IPS DF 6.9 (cell line): ENCODE results near the gene CCNF.
A peak's percentile ranks its signal among the peaks of the same experiment; 100 is the strongest.

Source experiments
- DNase-seq: peaks from one replicate; pipeline ENCODE4 v3.0.0-alpha.2; 2013; ENCODE audit warnings: low read depth, low spot score
- H3K27ac ChIP-seq: one replicate; pipeline ENCODE4 v1.5.1; 2013; ENCODE audit warnings: low read length, control low read depth
- H3K27me3 ChIP-seq: 2 replicates; pipeline ENCODE4 v1.6.1; 2013; ENCODE audit warnings: mild to moderate bottlenecking, low read length; ENCODE audit not compliant: control insufficient read depth, insufficient read depth
- H3K36me3 ChIP-seq: 2 replicates; pipeline ENCODE4 v1.6.1; 2013; ENCODE audit warnings: low read length; ENCODE audit not compliant: control insufficient read depth, insufficient read depth
- H3K4me1 ChIP-seq: 2 replicates; pipeline ENCODE4 v1.6.1; 2013; ENCODE audit warnings: low read length; ENCODE audit not compliant: control insufficient read depth, insufficient read depth
- H3K4me3 ChIP-seq: 2 replicates; pipeline ENCODE4 v1.5.1; 2013; ENCODE audit warnings: mild to moderate bottlenecking, low read length
- H3K9me3 ChIP-seq: 2 replicates; pipeline ENCODE4 v1.6.1; 2013; ENCODE audit warnings: low read length, inconsistent platforms; ENCODE audit not compliant: control insufficient read depth, insufficient read depth
- WGBS: extraction: QIAGEN DNeasy Blood & Tissue Kit; methylation state at CpG from one replicate; pipeline ENCODE4 v1.1.7; 2013; ENCODE audit warnings: mixed read lengths, missing lambda C conversion rate; ENCODE audit not compliant: insufficient read length, insufficient coverage; 5-methylcytosine and 5-hydroxymethylcytosine counted together

The CCNF gene

GRCh38 chr16:2466667-2467527 lies 37.6 kb downstream of the CCNF start:
- Histone ChIP-seq H3K4me3 (no peak overlapping the region), H3K9me3 (no peaks in the 10 kb centered on the region), H3K27me3 (peaks cover 12% of the 10 kb centered on the region), H3K36me3 (peaks cover 6% of the 10 kb centered on the region), H3K27ac (no peak overlapping the region), H3K4me1 (peaks cover 19% of the 10 kb centered on the region)
- no CpG with 5 or more reads among the region's 29 CpGs for WGBS
- no peak for DNase-seq

- H3K4me1 ChIP-seq = peaks cover 19% of the 10 kb centered on the region
- no peaks in the 10 kb centered on the region for H3K9me3 ChIP-seq
- peaks cover 2% of the 10 kb centered on the region for H3K36me3 ChIP-seq
- H3K27ac ChIP-seq = no peak overlapping the region
- H3K27me3 ChIP-seq = peaks cover 13% of the 10 kb centered on the region
- DNase-seq = no peak
- peak overlapping the region; percentile 39; the same call in 1 of the 2 replicates for H3K4me3 ChIP-seq
- no CpG with 5 or more reads among the region's 80 CpGs for WGBS
These were observed 38.4 kb downstream of the CCNF start for GRCh38 chr16:2467528-2468232.

GRCh38 chr16:2468233-2468724 lies 39.0 kb downstream of the CCNF start:
- Histone ChIP-seq H3K27me3 (peaks cover 16% of the 10 kb centered on the region), H3K36me3 (no peaks in the 10 kb centered on the region), H3K4me1 (peaks cover 21% of the 10 kb centered on the region), H3K27ac (no peak overlapping the region), H3K9me3 (no peaks in the 10 kb centered on the region), H3K4me3 (peak overlapping the region; percentile 39; the same call in 1 of the 2 replicates)
- DNase-seq = no peak
- WGBS = no CpG with 5 or more reads among the region's 38 CpGs

- no peak for DNase-seq
- Histone ChIP-seq H3K4me1 (peaks cover 23% of the 10 kb centered on the region), H3K4me3 (peak overlapping the region; percentile 39; the same call in 1 of the 2 replicates), H3K36me3 (no peaks in the 10 kb centered on the region), H3K9me3 (no peaks in the 10 kb centered on the region), H3K27me3 (peaks cover 17% of the 10 kb centered on the region), H3K27ac (no peak overlapping the region)
- WGBS = no CpG with 5 or more reads among the region's 14 CpGs
These were observed 39.6 kb downstream of the CCNF start for GRCh38 chr16:2468725-2469398.

GRCh38 chr16:2469399-2470233 lies 40.4 kb downstream of the CCNF start:
- H3K27ac ChIP-seq = no peak overlapping the region
- H3K4me1 ChIP-seq = peaks cover 23% of the 10 kb centered on the region
- no peaks in the 10 kb centered on the region for H3K9me3 ChIP-seq
- no peak for DNase-seq
- H3K36me3 ChIP-seq = no peaks in the 10 kb centered on the region
- WGBS = no CpG with 5 or more reads among the region's 16 CpGs
- peaks cover 17% of the 10 kb centered on the region for H3K27me3 ChIP-seq
- H3K4me3 ChIP-seq = no peak overlapping the region

GRCh38 chr16:2470234-2470601 lies 41.0 kb downstream of the CCNF start:
- no CpG with 5 or more reads among the region's 7 CpGs for WGBS
- H3K27me3 ChIP-seq = peaks cover 17% of the 10 kb centered on the region

GRCh38 chr16:2470603-2471015 lies 41.4 kb downstream of the CCNF start:
- Histone ChIP-seq H3K4me1 (peaks cover 23% of the 10 kb centered on the region), H3K9me3 (no peaks in the 10 kb centered on the region), H3K27me3 (peaks cover 17% of the 10 kb centered on the region), H3K4me3 (peak overlapping the region; percentile 24; the same call in 1 of the 2 replicates), H3K27ac (no peak overlapping the region), H3K36me3 (no peaks in the 10 kb centered on the region)
- no peak for DNase-seq
- WGBS = no CpG with 5 or more reads among the region's 9 CpGs

More at GRCh38 chr16:2470234-2470601, 41.0 kb downstream of the CCNF start:
- no peak overlapping the region for H3K27ac ChIP-seq
- H3K4me3 ChIP-seq = no peak overlapping the region
- H3K9me3 ChIP-seq = no peaks in the 10 kb centered on the region
- H3K36me3 ChIP-seq = no peaks in the 10 kb centered on the region
- H3K4me1 ChIP-seq = peaks cover 23% of the 10 kb centered on the region
- no peak for DNase-seq

- H3K27me3 ChIP-seq = peaks cover 17% of the 10 kb centered on the region
- H3K4me1 ChIP-seq = peaks cover 23% of the 10 kb centered on the region
- DNase-seq = no peak
These were observed 41.9 kb downstream of the CCNF start, which contains the start of gene NTN3 for GRCh38 chr16:2471016-2471652. Gene NTN3, plus strand, starts transcription at chr16:2471297. Its CDS starts 405 bp downstream, at chr16:2471702.

GRCh38 chr16:2471653-2472487 lies 42.6 kb downstream of the CCNF start:
- peaks cover 23% of the 10 kb centered on the region for H3K4me1 ChIP-seq
- H3K4me3 ChIP-seq = peak overlapping the region; percentile 24; the same call in 1 of the 2 replicates
- no CpG with 5 or more reads among the region's 61 CpGs for WGBS
- H3K27ac ChIP-seq = no peak overlapping the region
- H3K36me3 ChIP-seq = no peaks in the 10 kb centered on the region
- no peak for DNase-seq
- H3K27me3 ChIP-seq = peaks cover 17% of the 10 kb centered on the region
- no peaks in the 10 kb centered on the region for H3K9me3 ChIP-seq

More at GRCh38 chr16:2471016-2471652, 41.9 kb downstream of the CCNF start, which contains the start of gene NTN3:
- H3K36me3 ChIP-seq = no peaks in the 10 kb centered on the region
- no peaks in the 10 kb centered on the region for H3K9me3 ChIP-seq
- no CpG with 5 or more reads among the region's 59 CpGs for WGBS
- H3K4me3 ChIP-seq = peak within 1 kb of the TSS; percentile 24; the same call in 1 of the 2 replicates
- H3K27ac ChIP-seq = no peak within 1 kb of the TSS
